ENCODE data around the gene HHIPL1.

Gene HHIPL1

DNA sequence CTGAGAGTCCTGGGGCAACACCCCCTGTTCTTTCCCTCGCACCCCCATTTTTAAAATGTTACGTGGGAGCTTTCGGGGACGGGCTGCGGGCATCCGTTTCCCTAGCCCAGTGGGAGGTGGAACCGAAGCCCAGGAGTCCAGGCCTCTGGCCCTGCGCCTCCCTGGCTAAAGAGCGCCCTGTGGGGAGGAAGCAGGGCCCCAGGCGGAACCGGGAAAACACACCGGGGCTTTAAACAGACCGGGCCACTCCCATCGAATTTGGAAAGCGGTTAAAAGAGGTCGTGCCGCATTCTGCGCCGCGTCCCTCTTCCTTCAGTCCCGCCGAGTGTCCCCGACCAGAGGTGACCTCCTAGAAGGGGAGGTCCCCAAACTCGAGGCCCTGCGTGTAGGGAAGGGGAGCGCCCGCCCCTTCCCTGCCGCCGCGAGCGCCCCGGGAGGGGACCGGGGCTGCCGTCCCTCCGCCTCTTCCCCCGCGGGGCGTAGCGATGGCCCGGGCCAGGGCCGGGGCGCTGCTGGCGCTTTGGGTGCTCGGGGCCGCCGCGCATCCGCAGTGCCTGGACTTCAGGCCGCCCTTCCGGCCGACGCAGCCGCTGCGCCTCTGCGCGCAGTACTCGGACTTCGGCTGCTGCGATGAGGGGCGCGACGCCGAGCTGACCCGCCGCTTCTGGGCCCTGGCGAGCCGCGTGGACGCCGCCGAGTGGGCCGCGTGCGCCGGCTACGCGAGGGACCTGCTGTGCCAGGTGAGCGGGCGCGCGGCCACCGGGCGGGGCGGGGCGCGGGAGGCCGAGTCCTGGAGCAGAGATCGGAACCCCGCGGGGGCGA lies at the start of gene HHIPL1:
Gene HHIPL1, plus strand, starts transcription at position 407 of the 822 bp plus-strand sequence. Its CDS starts 79 bp downstream, at position 486.
- DNase-seq (ENCODE audit: low read depth in 2 of 2), result no peak

DNA sequence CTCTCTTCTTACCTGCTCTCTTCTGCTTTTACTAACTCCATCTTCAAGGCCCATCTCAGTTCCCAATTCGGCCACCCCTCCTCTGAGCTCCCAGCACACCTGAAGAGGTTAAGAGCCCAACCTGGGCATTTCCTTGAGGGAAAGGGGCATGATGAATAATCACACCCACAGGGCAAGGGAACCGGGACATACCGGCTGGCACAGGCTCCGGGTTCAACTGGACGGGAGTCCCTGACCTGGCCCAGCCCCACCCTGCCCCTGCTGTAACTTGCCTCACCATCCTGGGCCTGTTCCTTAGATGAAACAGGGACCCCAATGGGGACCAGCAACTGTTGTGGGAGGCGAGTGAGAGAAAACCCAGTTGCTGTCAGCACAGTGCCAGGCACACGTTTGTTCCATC lies 49.4 kb upstream of the HHIPL1 start:
- DNase-seq (ENCODE audit: low read depth in 2 of 2), result no peak

DNA sequence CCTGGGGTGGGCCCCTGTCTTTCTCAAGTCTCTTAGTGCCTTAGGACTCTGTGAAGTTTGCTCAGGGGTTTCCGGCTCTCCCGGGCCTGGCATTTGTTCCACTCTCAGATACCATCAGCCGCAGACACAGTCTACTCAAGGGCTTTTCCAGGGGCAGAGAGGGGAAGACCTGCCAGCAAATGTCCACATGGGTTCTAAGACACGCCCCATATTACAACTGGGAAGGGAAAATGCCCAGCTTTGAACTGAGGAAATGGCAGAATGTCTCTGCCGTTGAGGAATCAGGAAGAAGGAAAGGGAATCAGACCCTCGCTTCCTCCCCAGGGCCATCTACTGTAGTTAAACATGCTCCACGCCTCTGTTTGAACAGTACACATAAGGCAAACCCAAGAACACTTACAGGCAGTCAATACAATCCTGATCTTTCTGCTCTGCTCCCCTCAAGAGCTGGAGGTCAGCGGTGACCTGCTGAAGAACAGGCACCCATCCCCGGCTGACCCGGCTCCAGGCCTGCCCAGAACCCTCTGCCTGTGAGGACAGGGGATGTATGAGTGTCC lies 48.8 kb upstream of the HHIPL1 start:
- DNase-seq (ENCODE audit: low read depth in 2 of 2), result no peak

DNA sequence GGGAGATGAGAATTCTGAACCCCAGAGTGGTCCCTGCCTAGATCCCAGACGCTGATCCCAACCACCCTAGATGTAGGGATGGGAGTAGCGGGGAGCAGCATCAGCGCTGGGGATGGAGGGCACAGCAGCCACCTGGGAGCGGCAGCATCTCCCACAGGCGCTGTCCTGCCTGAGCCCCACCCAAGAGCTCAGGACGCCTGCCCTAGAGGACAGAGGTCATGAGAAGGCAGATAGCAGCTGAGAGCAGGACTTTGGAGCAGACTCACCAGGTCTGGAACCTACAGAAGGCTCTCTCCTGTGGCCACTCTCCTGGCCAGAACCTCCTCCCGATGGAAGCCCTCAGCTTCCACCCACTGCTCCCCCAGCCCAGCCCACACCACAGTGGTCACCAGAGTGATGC lies 48.2 kb upstream of the HHIPL1 start:
- no peak for DNase-seq (ENCODE audit: low read depth in 2 of 2)

DNA sequence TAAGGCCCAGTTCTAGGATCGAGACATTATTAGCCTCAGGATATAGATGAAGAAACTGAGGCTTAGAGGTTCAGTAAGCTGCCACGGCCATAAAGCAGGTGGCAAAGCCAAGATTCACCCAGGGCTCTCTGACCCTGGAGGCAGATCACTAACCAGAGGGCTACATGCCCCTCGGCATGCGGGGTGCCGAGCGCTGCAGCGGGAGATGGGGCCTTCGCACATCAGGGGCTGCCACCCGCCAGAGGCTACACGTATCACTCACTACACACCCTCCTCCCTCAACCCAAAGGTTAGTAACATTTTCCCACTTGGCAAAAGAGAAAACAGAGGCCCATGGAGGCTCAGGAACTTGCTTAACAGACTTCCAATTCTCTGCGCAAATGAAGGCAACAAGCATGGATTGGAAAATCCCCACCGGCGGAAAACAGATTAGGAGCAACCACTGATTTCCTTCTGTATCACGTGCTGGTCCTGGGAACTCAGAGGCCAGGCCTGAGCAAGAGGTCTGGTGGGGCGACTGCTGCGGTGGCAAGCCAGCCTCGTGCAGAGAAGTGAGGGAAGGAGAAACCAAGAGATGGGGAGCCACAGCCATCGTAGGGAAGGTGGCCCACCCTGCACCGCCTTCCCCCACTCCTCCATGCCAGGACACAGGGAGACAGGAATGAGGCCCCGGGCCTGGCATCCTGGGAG lies 46.9 kb upstream of the HHIPL1 start:
- no peak for DNase-seq (ENCODE audit: low read depth in 2 of 2)

DNA sequence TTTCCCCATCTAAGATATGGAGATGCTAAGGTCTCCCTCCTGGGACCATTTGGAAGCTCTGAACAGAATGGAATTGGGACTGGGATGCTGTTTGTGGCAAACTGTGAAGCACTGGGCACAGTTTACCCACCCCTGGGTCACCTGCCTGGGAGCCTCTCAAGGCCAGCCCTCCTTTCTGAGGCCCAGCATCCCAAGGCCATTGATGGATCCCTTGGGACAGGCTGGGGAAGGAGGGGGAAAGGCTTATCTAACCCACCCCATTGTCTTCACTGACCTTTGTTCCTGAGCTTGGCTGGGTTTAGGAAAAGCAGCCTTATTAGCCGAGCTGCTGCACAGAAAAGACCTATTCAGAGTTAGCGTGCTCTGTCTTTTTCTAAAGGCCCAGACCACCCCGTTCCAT lies 46.2 kb upstream of the HHIPL1 start:
- DNase-seq (ENCODE audit: low read depth in 2 of 2), result no peak

DNA sequence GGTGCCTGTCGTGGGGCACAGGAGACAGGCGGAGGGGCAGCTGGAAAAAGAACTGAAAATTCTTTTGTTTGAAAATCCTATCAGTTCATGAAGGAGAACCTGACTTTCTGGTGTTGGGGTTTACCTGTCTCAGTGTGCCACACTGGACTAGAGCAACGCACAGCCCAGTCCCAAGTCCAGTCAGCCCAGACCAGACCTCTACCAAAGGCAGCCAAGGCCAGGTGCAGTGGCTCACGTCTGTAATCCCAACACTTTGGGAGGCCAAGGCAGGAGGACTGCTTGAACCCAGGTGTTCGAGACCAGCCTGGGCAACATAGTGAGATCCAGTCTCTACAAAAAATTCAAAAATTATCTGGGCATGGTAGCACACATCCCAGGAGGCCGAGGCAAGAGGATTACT lies 45.5 kb upstream of the HHIPL1 start:
- no peak for DNase-seq (ENCODE audit: low read depth in 2 of 2)

DNA sequence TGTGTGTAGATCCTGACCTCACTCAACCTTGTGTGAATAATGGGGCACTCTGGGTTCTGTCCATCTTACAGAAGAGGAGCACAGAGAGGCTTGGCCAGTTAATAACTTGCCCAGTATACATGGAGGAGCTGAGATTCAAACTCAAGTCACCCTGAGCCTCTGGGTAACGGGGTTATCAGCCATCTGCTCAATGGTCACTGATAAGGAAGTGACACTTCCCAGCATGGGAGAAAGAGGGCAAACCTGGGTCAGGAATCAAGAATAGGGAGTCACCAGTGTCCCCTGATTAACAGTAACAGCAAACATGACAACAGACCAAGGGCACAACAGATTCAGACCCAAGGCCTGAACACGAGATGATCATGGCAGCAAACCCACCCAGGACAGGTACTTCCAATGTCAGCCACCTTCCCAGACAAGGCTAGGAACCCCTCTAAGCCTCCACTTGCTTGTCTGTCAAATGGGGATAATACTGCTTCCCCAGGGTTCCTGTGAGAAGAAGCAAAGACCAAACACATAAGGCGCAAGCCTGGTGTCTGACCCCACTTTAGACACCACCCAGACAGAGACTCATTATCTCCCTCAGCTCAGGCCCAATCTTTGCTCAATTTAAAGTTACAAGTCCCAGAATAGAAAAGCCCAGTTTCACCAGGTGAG lies 44.6 kb upstream of the HHIPL1 start:
- no peak for DNase-seq (ENCODE audit: low read depth in 2 of 2)

DNA sequence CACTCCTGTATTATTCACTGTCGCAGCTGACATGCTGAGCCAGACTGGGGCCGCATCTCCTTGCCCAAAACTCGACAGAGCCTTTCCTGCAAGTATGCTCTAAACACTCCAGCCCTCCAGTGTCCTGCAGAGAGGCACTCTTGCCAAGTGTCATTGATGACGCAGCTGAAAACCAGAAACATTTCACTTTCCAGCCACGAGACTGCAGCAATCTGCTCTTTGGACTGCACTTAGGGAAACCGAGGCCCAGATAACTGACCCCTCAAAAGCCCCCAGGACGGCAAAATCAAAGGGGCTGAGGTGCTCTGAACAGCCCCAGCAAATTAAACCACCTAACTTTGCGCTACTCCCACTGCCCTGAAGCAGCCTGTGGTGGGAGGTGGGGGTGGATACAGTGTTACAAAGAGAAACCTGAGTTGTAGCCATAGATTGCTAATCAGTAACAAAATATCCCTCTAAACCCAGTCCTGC lies 43.5 kb upstream of the HHIPL1 start:
- DNase-seq (ENCODE audit: low read depth in 2 of 2), result no peak

DNA sequence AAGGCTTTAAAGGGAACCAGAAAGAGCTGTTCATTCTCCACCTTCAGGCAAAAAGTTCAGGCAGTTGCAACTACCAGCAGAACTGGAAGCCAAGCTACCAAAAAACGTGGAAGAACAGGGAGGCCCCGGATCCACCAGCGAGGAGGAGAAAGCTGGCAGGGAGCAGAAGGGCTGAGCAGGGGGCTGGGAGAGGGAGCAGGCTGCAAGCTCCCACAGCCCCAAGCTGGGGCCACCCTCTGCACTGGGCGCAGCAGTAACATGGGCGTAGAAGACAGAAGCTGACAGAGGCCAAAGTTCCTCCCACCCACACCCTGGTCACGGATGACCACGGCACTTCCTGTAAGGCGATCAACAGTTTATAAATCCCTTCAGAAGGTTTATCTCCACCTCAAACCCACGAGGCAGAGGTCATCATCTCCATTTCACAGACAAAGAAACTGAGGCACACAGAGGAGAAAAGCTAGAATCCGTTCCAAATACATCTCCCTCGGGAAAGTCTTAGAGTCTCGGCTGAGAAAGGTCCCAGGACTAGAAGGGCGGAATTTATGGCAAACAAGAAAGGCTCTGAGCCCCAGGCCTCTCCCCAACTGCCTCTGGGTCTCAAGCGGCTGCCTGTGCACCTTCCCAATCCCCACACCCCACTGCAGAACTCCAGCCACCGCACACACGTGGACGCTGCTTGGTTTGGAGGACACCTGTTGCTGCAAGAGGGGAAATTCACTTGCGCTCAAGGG lies 42.7 kb upstream of the HHIPL1 start:
- DNase-seq (ENCODE audit: low read depth in 2 of 2), result no peak

DNA sequence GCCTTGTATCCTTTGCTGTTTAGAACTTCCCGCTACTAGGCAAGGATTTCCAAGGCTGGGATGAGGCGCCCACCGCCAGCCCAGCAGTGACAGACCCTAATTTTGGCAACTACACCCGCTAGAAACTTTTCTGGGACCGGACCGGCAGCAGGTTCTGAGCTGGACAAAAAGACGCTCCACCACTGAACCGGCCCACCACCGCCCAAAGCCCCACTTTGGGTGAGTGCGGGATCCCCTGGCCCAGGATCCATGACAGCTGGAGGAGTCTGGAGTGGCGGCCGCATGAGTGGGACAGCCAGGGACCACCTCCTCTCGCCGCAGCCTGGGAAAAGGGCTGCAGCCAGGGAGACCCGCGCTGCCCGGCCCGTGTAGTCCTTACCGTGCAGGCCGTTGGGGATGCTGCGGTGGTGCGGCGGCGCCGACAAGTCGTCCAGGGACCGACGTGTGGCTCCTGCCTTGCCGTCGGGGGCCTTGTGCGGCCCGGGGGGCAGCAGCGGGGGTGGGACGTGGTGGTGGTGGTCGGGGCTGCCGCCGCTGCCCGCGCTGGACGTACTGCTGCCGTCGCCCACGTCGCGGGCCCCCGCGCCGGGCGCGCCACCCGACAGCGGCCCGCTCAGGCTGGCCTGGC lies 42.0 kb upstream of the HHIPL1 start:
- DNase-seq (ENCODE audit: low read depth in 2 of 2), result no peak

DNA sequence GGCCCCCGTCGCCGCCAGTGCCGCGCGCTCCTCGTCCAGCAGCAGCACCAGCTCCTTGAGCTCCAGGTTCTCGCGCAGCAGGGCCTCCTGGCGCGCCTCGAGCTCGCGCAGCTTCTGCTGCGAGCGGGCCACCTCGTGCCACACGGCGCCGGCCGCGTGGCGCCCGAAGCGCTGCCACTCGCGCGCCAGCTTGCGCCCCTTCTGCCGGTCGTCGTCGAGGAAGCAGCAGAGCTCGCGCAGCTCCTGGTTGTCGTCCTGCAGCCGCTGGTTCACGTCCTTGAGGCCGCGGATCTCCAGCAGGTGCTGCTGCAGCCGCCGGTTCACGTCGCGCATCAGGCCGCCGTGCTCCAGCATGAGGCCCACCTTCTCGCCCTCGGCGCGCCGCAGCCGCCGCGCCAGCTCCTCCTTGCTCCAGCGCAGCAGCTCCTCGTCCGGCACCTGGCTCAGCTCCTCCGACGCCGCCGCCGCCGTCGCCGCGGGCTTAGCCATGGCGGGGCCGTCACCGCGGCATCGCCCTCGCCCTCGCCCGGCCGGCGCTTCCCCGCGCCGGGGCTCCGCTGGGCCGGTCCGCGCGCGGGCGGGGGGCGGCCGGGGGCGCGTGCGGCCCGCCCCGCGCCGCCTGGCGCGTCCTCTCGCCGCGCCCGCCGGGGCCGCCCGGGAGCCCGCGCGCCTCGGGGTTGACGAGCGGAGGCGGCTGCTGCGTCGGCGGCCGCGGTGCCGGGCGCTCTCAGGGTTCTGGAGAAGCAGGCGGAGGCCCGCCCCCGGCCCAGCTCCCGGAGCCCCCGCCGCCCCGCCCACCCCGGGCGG lies 41.3 kb upstream of the HHIPL1 start, which contains the start of gene CCDC85C:
Gene CCDC85C, minus strand, starts transcription at position 737 of the 807 bp plus-strand sequence. Its CDS starts 248 bp downstream, at position 489.
- peak in 1 of 2 donors; percentile 25 for DNase-seq (ENCODE audit: low read depth in 2 of 2)

DNA sequence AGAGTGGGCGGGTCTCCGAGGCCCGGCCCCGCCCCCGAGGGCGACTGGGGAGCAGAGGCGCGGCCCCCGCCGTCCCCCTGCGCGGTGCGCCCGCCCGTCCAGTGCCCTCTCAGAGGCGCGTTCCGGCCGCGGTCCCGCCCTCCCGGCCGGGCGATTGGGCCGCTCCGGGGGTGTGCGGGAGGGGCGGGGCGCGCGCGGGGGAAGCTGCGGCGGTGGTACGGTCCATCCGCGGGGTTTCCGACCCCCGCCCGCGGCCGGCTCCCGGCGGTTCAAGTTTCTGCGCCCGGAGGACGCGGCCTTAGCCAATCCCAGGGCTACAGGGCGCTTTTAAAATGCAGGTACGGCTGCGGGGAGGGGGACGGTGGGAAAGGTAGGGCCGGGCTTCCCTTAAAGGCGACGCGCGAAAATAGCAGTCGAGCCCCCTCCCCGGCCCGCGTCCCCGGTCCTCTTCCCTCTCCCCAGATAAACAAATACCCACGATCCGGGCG lies 40.6 kb upstream of the HHIPL1 start:
- DNase-seq (ENCODE audit: low read depth in 2 of 2), result peak; percentile 86 to 91

DNA sequence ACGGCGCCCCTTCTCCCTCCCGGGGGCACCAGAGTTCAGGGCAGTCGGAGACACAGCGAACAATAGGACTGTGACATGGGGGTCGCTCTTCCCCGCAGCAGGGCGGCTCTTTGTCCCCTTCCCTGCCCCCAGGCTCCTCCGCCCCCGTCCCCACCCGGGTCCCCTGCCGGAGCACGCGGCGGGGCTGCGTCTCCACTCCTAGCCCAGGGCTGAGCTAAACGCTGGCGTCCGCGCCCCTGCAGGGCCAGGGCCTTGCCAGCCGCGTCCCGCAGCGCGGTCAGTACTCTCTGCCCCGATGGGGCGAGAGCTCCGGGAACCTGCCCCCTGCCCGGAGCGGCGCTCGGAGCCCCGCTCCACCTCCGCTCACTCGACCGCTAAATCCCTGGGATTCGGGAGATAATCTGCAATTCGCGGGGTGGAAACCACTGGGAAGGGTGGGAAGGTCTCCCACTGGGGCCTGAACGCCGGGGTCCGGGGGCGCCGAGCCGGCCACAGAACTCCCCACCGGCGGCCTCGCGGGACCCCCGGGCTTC lies 40.1 kb upstream of the HHIPL1 start:
- DNase-seq (ENCODE audit: low read depth in 2 of 2), result no peak

DNA sequence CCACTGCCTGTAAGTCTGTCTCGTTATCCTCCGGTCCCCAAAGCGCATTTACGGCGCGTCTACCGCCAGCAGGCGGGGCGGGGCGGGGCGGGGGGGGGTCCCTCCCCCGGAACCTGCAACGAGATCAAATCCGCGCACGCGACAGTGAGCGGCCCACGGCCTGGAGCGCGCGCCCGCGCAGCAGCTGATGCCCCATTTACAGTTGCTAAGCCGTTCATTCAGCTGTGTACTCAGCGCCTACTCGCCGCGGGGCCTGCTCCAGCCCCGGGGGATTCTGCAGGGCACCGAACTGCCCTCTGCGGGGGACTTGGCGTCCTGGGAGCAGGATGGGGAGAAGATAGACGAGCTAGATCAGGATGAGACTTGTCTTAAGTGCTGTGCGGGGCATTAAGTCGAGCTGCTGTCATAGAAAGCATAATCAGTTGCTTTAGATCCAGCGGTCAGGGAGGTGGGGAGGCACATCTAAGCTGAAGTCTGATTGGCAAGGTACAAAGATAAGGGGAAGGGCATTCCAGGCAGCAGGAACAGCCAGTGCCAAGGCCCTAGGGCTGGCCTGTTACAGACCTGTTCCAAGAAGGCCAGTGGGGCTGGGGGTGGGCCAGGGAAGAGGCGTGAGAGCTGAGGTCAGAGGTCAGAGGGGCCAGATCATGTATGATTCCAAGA lies 39.5 kb upstream of the HHIPL1 start:
- DNase-seq (ENCODE audit: low read depth in 2 of 2), result peak; percentile 64 to 65

DNA sequence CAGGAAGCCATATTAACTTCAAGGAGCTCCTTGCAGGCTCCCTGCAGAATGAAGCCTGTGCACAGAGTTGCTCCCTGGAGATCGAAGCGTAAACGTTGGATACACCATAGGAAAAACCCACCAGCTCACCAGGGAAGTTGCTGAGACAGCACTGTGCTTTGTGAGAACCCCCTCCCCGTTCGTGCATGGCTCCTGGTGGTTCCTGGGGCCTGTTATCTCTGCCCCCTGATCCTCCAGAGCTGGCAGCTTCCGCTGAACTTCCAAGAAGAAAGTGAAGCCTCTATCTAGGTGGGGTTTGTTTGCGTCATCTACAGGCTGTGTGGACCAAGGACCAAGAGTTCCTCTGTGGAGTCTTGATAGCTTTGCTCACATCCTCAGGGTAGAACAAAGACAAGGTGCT lies 38.6 kb upstream of the HHIPL1 start:
- DNase-seq (ENCODE audit: low read depth in 2 of 2), result no peak

DNA sequence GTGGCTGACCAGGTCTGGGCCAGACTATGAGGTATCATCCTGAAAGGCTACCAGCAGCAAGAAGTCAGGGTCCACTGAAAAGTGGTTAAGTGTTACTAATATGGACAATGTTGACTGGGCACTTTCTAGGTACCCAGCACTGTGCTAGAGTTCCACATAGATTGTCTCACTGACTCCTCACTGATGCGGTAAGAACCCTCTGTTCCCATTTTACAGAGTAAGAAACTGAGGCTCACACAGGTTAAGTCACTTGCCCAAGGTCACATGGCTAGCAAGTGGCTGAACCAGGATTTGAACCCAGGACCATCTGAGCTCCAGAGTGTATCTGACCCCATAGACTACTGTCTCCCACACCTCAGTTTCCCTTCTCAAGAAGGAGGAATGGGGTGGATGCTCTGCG lies 36.3 kb upstream of the HHIPL1 start:
- no peak for DNase-seq (ENCODE audit: low read depth in 2 of 2)

DNA sequence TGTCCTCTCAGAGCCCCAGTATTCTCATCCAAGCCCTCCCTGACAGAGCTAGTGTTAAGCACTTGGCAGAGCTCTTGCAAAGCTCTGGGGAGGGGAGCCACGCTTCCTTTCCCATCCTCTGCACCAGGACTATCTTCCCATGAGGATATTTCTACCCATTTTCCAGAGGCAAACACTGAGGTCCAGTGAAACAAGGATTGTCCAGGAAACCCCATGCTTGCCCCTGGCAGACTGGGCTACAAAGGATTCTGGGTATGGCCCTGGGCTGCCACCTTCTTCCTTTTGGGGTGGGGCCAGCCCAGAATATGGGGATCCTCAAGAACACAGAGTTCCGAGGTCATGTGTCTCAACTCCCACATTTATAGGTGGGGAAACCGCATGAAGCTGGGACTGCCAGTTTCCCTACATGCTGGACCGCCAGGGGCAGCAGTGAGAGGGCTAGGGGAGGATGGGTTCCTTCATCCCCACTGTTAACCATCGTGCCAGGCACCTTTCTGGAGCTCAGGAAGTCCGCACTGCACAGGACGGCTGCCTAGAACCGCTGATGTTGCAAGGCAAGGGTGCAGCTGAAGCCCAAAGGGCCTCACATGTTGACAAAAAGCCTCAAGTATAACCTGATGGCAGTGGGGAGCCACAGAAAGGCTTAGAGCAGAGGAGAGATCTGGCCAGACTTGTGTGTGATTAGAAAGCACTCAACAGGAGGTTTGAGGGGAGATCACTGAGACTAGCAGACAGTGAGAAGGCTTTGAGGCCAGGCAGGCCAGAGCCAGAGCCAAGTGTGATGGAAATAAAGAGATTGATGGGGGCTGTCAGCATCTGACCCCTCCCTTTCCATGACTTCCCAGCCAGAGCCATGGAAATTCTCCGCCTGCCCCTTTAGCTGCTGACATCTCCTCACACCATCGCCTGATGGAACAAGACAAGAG lies 35.4 kb upstream of the HHIPL1 start:
- no peak for DNase-seq (ENCODE audit: low read depth in 2 of 2)
